ENCODE results near the gene LEP. TPM values are rescaled to one million over a fixed set of nuclear protein-coding genes. Genes with fewer than 3 reads are reported as not detected.

LEP gene
- total and polyA plus RNA-seq, 4 donors, result 0.02 TPM; not detected in 3

DNA sequence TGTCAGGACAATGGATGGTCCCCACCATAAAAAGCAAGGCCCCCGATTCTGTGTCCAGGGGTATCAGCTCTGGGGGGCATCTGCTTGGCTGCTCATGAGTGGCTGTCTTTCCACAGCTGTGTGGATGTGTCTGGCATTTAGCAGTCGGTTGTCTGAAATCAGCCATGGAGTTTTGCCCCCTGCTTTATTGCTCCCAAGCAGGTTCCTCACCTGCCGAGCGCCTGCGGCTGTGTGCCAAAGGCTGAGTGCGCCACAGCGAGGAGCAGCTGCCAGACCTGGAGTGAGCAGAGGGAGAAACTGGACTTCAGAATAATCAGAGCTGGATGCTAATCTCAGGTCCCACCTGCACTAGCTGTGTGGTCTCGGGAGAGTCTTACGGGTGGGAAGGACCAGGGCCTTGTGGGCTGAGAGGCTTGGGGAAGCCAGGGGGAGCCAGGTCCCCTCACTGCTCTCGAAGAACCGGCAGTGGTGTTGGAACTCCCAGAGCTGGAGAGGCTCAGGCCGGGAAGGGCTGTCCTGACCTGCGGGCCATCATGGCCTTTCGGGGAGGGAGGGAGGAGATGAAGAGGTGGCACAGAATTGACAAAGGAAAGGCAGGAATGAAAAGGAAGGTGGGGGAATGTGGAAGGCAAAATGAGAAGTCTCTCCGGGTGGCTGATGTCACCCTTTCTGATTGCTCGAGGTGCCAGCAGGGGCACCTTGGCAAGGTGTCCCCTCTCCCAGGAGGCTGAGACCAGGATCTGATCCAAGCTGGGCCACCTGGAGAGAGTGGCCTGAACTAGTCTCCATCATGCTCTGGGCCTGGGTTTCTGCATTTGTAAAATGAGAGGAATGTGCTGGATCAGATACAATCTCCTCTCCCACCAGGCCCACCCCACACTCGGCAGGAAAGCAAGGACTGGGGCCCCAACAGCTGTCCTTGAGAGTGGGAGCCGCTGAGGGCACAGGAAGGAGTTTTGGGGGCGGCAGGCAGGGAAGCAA lies 30.2 kb upstream of the LEP start (continued):
- TF ChIP-seq, protein P1, sequence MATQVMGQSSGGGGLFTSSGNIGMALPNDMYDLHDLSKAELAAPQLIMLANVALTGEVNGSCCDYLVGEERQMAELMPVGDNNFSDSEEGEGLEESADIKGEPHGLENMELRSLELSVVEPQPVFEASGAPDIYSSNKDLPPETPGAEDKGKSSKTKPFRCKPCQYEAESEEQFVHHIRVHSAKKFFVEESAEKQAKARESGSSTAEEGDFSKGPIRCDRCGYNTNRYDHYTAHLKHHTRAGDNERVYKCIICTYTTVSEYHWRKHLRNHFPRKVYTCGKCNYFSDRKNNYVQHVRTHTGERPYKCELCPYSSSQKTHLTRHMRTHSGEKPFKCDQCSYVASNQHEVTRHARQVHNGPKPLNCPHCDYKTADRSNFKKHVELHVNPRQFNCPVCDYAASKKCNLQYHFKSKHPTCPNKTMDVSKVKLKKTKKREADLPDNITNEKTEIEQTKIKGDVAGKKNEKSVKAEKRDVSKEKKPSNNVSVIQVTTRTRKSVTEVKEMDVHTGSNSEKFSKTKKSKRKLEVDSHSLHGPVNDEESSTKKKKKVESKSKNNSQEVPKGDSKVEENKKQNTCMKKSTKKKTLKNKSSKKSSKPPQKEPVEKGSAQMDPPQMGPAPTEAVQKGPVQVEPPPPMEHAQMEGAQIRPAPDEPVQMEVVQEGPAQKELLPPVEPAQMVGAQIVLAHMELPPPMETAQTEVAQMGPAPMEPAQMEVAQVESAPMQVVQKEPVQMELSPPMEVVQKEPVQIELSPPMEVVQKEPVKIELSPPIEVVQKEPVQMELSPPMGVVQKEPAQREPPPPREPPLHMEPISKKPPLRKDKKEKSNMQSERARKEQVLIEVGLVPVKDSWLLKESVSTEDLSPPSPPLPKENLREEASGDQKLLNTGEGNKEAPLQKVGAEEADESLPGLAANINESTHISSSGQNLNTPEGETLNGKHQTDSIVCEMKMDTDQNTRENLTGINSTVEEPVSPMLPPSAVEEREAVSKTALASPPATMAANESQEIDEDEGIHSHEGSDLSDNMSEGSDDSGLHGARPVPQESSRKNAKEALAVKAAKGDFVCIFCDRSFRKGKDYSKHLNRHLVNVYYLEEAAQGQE (IDR thresholded peaks at IDR 0.05), result no peak
- TF ChIP-seq EGR1 (IDR thresholded peaks at IDR 0.05; ENCODE audit: low read depth in 2 of 2) (no peak), HNF4G (IDR thresholded peaks at IDR 0.05) (no peak), NR2F2 (IDR thresholded peaks at IDR 0.05) (no peak)

DNA sequence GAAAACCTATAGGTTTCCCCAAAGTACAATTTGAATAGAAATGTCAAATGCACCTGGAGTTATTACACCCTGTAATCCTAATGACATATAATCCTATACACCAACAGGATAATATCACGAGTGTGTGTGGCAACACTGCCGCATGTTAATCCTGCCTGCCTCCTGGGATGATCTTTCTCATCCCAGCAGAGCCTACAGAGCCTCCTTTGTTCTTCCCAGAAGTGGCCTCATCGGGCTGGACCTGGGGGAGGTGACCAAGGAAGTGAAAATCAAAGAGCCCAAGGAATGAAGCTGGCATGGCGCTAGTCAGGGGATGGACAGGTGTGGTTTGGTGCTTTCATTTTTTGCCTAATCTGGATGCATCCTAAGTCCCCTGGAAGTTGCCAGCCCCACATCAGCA lies 29.5 kb upstream of the LEP start:
- no peaks in the 10 kb centered on the region for H3K27me3 ChIP-seq (ENCODE audit: control insufficient read depth in 4 of 4, insufficient read depth in 4 of 4, low read length in 3 of 4)
- TF ChIP-seq NR2F2 (IDR thresholded peaks at IDR 0.05) (no peak), RAD21 (IDR thresholded peaks at IDR 0.05) (no peak), JUND (IDR thresholded peaks at IDR 0.05) (no peak), FOXA1 (IDR thresholded peaks at IDR 0.05) (no peak), GABPA (IDR thresholded peaks at IDR 0.05 in 1 of 2, conservative IDR thresholded peaks at IDR 0.05 in 1 of 2) (no peak), TAF1 (conservative IDR thresholded peaks at IDR 0.05) (no peak), HNF4A (conservative IDR thresholded peaks at IDR 0.05) (no peak), SP1 (IDR thresholded peaks at IDR 0.05) (no peak), FOXA2 (IDR thresholded peaks at IDR 0.05) (no peak), YY1 (IDR thresholded peaks at IDR 0.05) (no peak), RXRA (IDR thresholded peaks at IDR 0.05) (no peak), HNF4G (IDR thresholded peaks at IDR 0.05) (no peak), EGR1 (IDR thresholded peaks at IDR 0.05; ENCODE audit: low read depth in 2 of 2) (no peak)
- TF ChIP-seq, protein P2, sequence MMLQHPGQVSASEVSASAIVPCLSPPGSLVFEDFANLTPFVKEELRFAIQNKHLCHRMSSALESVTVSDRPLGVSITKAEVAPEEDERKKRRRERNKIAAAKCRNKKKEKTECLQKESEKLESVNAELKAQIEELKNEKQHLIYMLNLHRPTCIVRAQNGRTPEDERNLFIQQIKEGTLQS (IDR thresholded peaks at IDR 0.05), result no peak
- TF ChIP-seq, protein P3, sequence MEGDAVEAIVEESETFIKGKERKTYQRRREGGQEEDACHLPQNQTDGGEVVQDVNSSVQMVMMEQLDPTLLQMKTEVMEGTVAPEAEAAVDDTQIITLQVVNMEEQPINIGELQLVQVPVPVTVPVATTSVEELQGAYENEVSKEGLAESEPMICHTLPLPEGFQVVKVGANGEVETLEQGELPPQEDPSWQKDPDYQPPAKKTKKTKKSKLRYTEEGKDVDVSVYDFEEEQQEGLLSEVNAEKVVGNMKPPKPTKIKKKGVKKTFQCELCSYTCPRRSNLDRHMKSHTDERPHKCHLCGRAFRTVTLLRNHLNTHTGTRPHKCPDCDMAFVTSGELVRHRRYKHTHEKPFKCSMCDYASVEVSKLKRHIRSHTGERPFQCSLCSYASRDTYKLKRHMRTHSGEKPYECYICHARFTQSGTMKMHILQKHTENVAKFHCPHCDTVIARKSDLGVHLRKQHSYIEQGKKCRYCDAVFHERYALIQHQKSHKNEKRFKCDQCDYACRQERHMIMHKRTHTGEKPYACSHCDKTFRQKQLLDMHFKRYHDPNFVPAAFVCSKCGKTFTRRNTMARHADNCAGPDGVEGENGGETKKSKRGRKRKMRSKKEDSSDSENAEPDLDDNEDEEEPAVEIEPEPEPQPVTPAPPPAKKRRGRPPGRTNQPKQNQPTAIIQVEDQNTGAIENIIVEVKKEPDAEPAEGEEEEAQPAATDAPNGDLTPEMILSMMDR (IDR thresholded peaks at IDR 0.05; ENCODE audit: low read depth, low read length, missing input control), result no peak
- TF ChIP-seq, protein P4, sequence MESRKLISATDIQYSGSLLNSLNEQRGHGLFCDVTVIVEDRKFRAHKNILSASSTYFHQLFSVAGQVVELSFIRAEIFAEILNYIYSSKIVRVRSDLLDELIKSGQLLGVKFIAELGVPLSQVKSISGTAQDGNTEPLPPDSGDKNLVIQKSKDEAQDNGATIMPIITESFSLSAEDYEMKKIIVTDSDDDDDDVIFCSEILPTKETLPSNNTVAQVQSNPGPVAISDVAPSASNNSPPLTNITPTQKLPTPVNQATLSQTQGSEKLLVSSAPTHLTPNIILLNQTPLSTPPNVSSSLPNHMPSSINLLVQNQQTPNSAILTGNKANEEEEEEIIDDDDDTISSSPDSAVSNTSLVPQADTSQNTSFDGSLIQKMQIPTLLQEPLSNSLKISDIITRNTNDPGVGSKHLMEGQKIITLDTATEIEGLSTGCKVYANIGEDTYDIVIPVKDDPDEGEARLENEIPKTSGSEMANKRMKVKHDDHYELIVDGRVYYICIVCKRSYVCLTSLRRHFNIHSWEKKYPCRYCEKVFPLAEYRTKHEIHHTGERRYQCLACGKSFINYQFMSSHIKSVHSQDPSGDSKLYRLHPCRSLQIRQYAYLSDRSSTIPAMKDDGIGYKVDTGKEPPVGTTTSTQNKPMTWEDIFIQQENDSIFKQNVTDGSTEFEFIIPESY (IDR thresholded peaks at IDR 0.05), result no peak
- TF ChIP-seq, protein P1 (IDR thresholded peaks at IDR 0.05), result no peak
- TF ChIP-seq, protein P5, sequence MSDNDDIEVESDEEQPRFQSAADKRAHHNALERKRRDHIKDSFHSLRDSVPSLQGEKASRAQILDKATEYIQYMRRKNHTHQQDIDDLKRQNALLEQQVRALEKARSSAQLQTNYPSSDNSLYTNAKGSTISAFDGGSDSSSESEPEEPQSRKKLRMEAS (IDR thresholded peaks at IDR 0.05), result no peak
- no peak overlapping the region for H3K9ac ChIP-seq (ENCODE audit: low read depth in 1 of 2, low read length in 2 of 2)
- no peak overlapping the region for H3K27ac ChIP-seq (ENCODE audit: low read depth in 1 of 2, low read length in 2 of 2)
- 50% methylated on average over 4 of the region's 4 CpGs for WGBS
- H3K9me3 ChIP-seq (ENCODE audit: control insufficient read depth in 4 of 4, low read length in 3 of 4), result no peaks in the 10 kb centered on the region
- DNase-seq (ENCODE audit: low spot score), result no peak
- no peaks in the 10 kb centered on the region for H3K4me1 ChIP-seq (ENCODE audit: control insufficient read depth in 4 of 4, insufficient read depth in 4 of 4, low read length in 3 of 4)
- H3K36me3 ChIP-seq (ENCODE audit: control insufficient read depth in 4 of 4, insufficient read depth in 3 of 4, low read depth in 1 of 4, low read length in 3 of 4), result no peaks in the 10 kb centered on the region
- H3K4me3 ChIP-seq (ENCODE audit: low read depth in 1 of 3, low read length in 3 of 3), result no peak overlapping the region

Data from liver (tissue), 9 donors.